Mesendoderm (in vitro differentiated cells): Measurements from ENCODE around the gene HRK.
A peak's percentile ranks its signal among the peaks of the same experiment; 100 is the strongest.
"Not testable (repeated sequence)": the region's sequence is repeated elsewhere in the genome, so short reads cannot be mapped to it uniquely, and the experiment has no call there.

Source experiments
- DNase-seq: peaks from one replicate; pipeline ENCODE4 v3.0.0; 2013
- H2AK5ac ChIP-seq: 2 replicates; pipeline ENCODE4 v1.6.1; 2013; ENCODE audit warnings: low read length, inconsistent platforms
- H2BK120ac ChIP-seq: 2 replicates; pipeline ENCODE4 v1.6.1; 2013; ENCODE audit warnings: low read depth, mild to moderate bottlenecking, low read length, moderate library complexity, mixed read lengths
- H2BK15ac ChIP-seq: replicated peaks from 2 replicates; pipeline ENCODE4 v1.6.1; 2013; ENCODE audit warnings: low read depth, mild to moderate bottlenecking, moderate library complexity
- H2BK5ac ChIP-seq: 2 replicates; pipeline ENCODE4 v1.6.1; 2013; ENCODE audit warnings: low read length, inconsistent platforms
- H3K18ac ChIP-seq: 2 replicates; pipeline ENCODE4 v1.6.1; 2013; ENCODE audit warnings: mild to moderate bottlenecking, low read length, mixed read lengths
- H3K23ac ChIP-seq: one replicate; pipeline ENCODE4 v1.6.1; 2013; ENCODE audit warnings: low read length
- H3K27ac ChIP-seq: 2 replicates; pipeline ENCODE4 v1.5.1; 2013; ENCODE audit warnings: low read depth, mild to moderate bottlenecking, inconsistent platforms, low read length, moderate library complexity
- H3K27me3 ChIP-seq: 2 replicates; pipeline ENCODE4 v1.6.1; 2013; ENCODE audit warnings: low read length, control low read depth, mild to moderate bottlenecking, inconsistent platforms; ENCODE audit not compliant: insufficient read depth, poor library complexity
- H3K36me3 ChIP-seq: 2 replicates; pipeline ENCODE4 v1.6.1; 2013; ENCODE audit warnings: low read length, inconsistent platforms; ENCODE audit not compliant: control insufficient read depth, insufficient read depth
- H3K4ac ChIP-seq: one replicate; pipeline ENCODE4 v1.6.1; 2013; ENCODE audit warnings: low read depth, mild to moderate bottlenecking, low read length, moderate library complexity
- H3K4me1 ChIP-seq: 2 replicates; pipeline ENCODE4 v1.6.1; 2013; ENCODE audit warnings: low read depth, low read length, inconsistent platforms; ENCODE audit not compliant: control insufficient read depth
- H3K4me2 ChIP-seq: 2 replicates; pipeline ENCODE4 v1.6.1; 2013; ENCODE audit warnings: low read length
- H3K4me3 ChIP-seq: 2 replicates; pipeline ENCODE4 v1.5.1; 2013; ENCODE audit warnings: mild to moderate bottlenecking, low read length
- H3K56ac ChIP-seq: one replicate; pipeline ENCODE4 v1.6.1; 2013; ENCODE audit warnings: low read length
- H3K79me1 ChIP-seq: 2 replicates; pipeline ENCODE4 v1.6.1; 2013; ENCODE audit warnings: low read length, inconsistent platforms
- H3K79me2 ChIP-seq: 2 replicates; pipeline ENCODE4 v1.6.1; 2013; ENCODE audit warnings: mild to moderate bottlenecking, low read length; ENCODE audit not compliant: control insufficient read depth, insufficient read depth
- H3K9ac ChIP-seq: 2 replicates; pipeline ENCODE4 v1.6.1; 2013; ENCODE audit warnings: low read length, inconsistent platforms
- H4K5ac ChIP-seq: one replicate; pipeline ENCODE4 v1.6.1; 2013; ENCODE audit warnings: low read length
- H4K8ac ChIP-seq: one replicate; pipeline ENCODE4 v1.6.1; 2013; ENCODE audit warnings: low read depth, mild to moderate bottlenecking, control low read depth, low read length, moderate library complexity
- WGBS: extraction: QIAGEN DNeasy Blood & Tissue Kit; methylation state at CpG from one replicate; pipeline ENCODE4 v1.1.7; 2013; ENCODE audit warnings: low lambda C conversion rate, missing lambda C conversion rate; ENCODE audit not compliant: insufficient coverage; ENCODE audit errors: extremely low coverage; 5-methylcytosine and 5-hydroxymethylcytosine counted together

HRK gene

GRCh38 chr12:116818948-116819832, 62.1 kb downstream of the HRK start:
- Histone ChIP-seq H3K4me1 (peaks cover 3% of the 10 kb centered on the region), H3K9ac (peak overlapping the region; percentile 96), H3K79me2 (no peaks in the 10 kb centered on the region), H3K4me3 (peak overlapping the region; percentile 75), H3K4ac (peak overlapping the region; percentile 96), H2AK5ac (no peak overlapping the region), H2BK15ac (no peak overlapping the region), H3K36me3 (no peaks in the 10 kb centered on the region), H3K27me3 (no peaks in the 10 kb centered on the region), H3K18ac (peak overlapping the region; percentile 15), H3K4me2 (peak overlapping the region; percentile 100), H2BK120ac (no peak overlapping the region), H3K23ac (no peak overlapping the region), H4K5ac (peak overlapping the region; percentile 100), H3K79me1 (peaks cover 3% of the 10 kb centered on the region), H4K8ac (no peak overlapping the region), H3K56ac (peak overlapping the region; percentile 93), H3K27ac (peak overlapping the region; percentile 81), H2BK5ac (peak overlapping the region; percentile 54)
- peak; percentile 97 for DNase-seq
- no CpG with 5 or more reads among the region's 70 CpGs for WGBS

GRCh38 chr12:116818341-116818856, 62.8 kb downstream of the HRK start:
- peak overlapping the region; percentile 93 for H3K56ac ChIP-seq
- no peak overlapping the region for H2BK120ac ChIP-seq
- H3K27ac ChIP-seq: peak overlapping the region; percentile 81
- no peak overlapping the region for H3K4ac ChIP-seq
- H2BK15ac ChIP-seq: no peak overlapping the region
- no peaks in the 10 kb centered on the region for H3K79me2 ChIP-seq
- H4K8ac ChIP-seq: no peak overlapping the region
- H3K18ac ChIP-seq: no peak overlapping the region
- no peak overlapping the region for H2AK5ac ChIP-seq
- H3K4me3 ChIP-seq: peak overlapping the region; percentile 75
- no peak for DNase-seq
- no CpG with 5 or more reads among the region's 11 CpGs for WGBS
- no peaks in the 10 kb centered on the region for H3K27me3 ChIP-seq
- H3K4me2 ChIP-seq: peak overlapping the region; percentile 100
- H3K36me3 ChIP-seq: no peaks in the 10 kb centered on the region
- H3K4me1 ChIP-seq: peaks cover 3% of the 10 kb centered on the region
- H2BK5ac ChIP-seq: no peak overlapping the region
- H3K23ac ChIP-seq: no peak overlapping the region
- peaks cover 3% of the 10 kb centered on the region for H3K79me1 ChIP-seq
- H3K9ac ChIP-seq: peak overlapping the region; percentile 96
- no peak overlapping the region for H4K5ac ChIP-seq

GRCh38 chr12:116814766-116815165, 66.5 kb downstream of the HRK start:
- not testable (repeated sequence) for H3K4me3 ChIP-seq, H3K79me2 ChIP-seq, H4K5ac ChIP-seq, DNase-seq, H3K18ac ChIP-seq, H2BK5ac ChIP-seq, H3K4ac ChIP-seq, H3K9ac ChIP-seq, H3K4me1 ChIP-seq, H2BK120ac ChIP-seq, H3K56ac ChIP-seq, H2AK5ac ChIP-seq, H3K27ac ChIP-seq, H2BK15ac ChIP-seq, H3K23ac ChIP-seq, H3K27me3 ChIP-seq, H4K8ac ChIP-seq, H3K36me3 ChIP-seq, H3K4me2 ChIP-seq, H3K79me1 ChIP-seq
- WGBS: no CpG with 5 or more reads among the region's 10 CpGs

DNA sequence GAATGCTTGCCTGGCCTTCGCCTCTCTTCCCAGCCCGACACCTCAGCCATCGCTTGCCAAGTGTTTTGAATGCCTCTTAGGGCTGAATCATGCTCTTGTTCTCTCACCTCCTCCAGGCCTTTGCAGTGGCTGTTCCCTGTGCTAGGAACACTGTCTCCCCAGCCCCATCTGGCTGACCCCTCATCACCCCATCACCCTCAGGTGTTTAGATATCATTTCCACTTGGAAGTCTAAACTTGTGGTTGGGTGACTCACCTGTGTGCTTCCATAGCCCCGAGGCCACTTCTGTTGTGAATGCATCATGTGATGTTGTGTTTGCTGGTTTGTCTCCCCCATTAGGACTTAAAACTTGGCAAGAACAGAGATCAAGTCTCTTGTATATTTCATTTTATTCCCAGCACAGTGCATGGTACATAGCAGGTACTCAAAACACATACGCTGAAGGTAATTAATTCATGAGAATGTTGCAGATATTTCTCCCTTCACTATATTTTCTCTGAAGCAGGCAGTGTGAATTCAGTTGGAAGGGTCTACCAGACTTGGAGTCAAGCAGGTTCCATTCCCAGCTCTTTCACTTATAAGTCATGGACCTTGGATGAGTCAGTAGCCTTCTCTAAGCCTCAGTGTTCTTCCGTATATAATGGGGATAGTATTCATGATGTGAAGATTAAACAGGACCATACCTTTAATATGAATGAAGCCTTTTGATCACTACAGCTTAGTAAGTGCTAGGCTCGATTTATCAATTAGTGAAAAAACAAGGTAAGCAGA, 67.8 kb downstream of the HRK start:
- Histone ChIP-seq H3K23ac (no peak overlapping the region), H3K27me3 (no peaks in the 10 kb centered on the region), H4K5ac (no peak overlapping the region), H3K9ac (no peak overlapping the region), H2AK5ac (no peak overlapping the region), H3K18ac (no peak overlapping the region), H2BK15ac (no peak overlapping the region), H3K36me3 (no peaks in the 10 kb centered on the region), H3K4me2 (no peak overlapping the region), H3K56ac (no peak overlapping the region), H3K4ac (no peak overlapping the region), H3K4me1 (peaks cover under 1% of the 10 kb centered on the region), H3K27ac (no peak overlapping the region), H3K4me3 (no peak overlapping the region), H2BK5ac (no peak overlapping the region), H4K8ac (no peak overlapping the region), H3K79me1 (peaks cover under 1% of the 10 kb centered on the region), H3K79me2 (no peaks in the 10 kb centered on the region), H2BK120ac (no peak overlapping the region)
- no peak for DNase-seq
- WGBS: no CpG with 5 or more reads among the region's 7 CpGs

- H3K36me3 ChIP-seq: peaks cover 2% of the 10 kb centered on the region
- H3K9ac ChIP-seq: no peak overlapping the region
- no CpG with 5 or more reads among the region's 10 CpGs for WGBS
These were observed 69.0 kb downstream of the HRK start for GRCh38 chr12:116812238-116812637.

More at GRCh38 chr12:116812238-116812637, 69.0 kb downstream of the HRK start:
- Histone ChIP-seq H3K27me3 (no peaks in the 10 kb centered on the region), H3K4me3 (no peak overlapping the region), H3K4ac (no peak overlapping the region), H2AK5ac (no peak overlapping the region), H2BK15ac (no peak overlapping the region), H3K18ac (no peak overlapping the region), H2BK5ac (no peak overlapping the region), H2BK120ac (no peak overlapping the region), H4K8ac (no peak overlapping the region), H3K79me1 (no peaks in the 10 kb centered on the region), H3K4me1 (no peaks in the 10 kb centered on the region), H3K23ac (peak overlapping the region; percentile 45), H3K79me2 (no peaks in the 10 kb centered on the region), H3K27ac (no peak overlapping the region), H3K4me2 (no peak overlapping the region), H3K56ac (no peak overlapping the region), H4K5ac (no peak overlapping the region)
- no peak for DNase-seq
